H1 (cell line): ENCODE measurements around the gene MED28. TPM values are rescaled to one million over a fixed set of nuclear protein-coding genes. Genes with fewer than 3 reads are reported as not detected.

ENCODE experiments used
- CTCF ChIP-seq, 3 experiments: IDR thresholded peaks; 1 replicate in 2 of 3; 2 replicates in 1 of 3; pipeline versions ENCODE4 v1.5.1 to v1.6.1; 2011; ENCODE audit warnings: low read length in 3 of 3, mild to moderate bottlenecking in 3 of 3, inconsistent platforms in 2 of 3, low read depth in 1 of 3, moderate library complexity in 1 of 3; ENCODE audit not compliant: insufficient read depth in 1 of 3; ENCODE audit errors: control extremely low read depth in 1 of 3
- SP2 ChIP-seq: IDR thresholded peaks from 2 replicates; pipeline ENCODE4 v1.6.1; 2012; ENCODE audit warnings: mild to moderate bottlenecking, low read length, inconsistent platforms
- polyA plus RNA-seq, 7 experiments: library from polyadenylated mRNA; depleted of rRNA in 3 of 7; stranded (reverse) in 5 of 7; unstranded in 2 of 7; fragments of >200 nt in 5 of 7; fragments of 200-250 nt in 2 of 7; gene quantifications; 1 replicate in 5 of 7; 2 replicates in 1 of 7; 4 replicates in 1 of 7; pipeline versions ENCODE4 v1.2.1 to v1.2.3, GENCODE V29; 2011 to 2013; ENCODE audit warnings: missing spikeins in 2 of 7, mixed read lengths in 2 of 7
- total RNA-seq: library from RNA; stranded (reverse); fragmentation: NEBNext Ultra II Directional; extraction: Animal tissue kit (Norgen Biotek cat#: 25700); gene quantifications from 2 replicates; pipeline ENCODE4 v1.2.1, GENCODE V29; 2021

Gene MED28
- total and polyA plus RNA-seq, 2 of the 8 experiments (the other 6 are each of a cell fraction or from before 2014, with no cell fraction given) = 24.0 to 87.1 TPM

GRCh38 chr4:17647176-17647806 is 32.9 kb downstream of the MED28 start (continued):
- TF ChIP-seq CTCF (IDR thresholded peaks at IDR 0.05; ENCODE audit: control extremely low read depth in 1 of 3, insufficient read depth in 1 of 3, low read depth in 1 of 3, low read length in 3 of 3) = no peak
- no peak for TF ChIP-seq SP2
